GF-D8 (cell line): ENCODE measurements around the gene PLRG1.

Source experiments
- DNase-seq: peaks from one replicate; lab custom pipeline; 2025; lab: John Stamatoyannopoulos, UW

The PLRG1 gene

DNA sequence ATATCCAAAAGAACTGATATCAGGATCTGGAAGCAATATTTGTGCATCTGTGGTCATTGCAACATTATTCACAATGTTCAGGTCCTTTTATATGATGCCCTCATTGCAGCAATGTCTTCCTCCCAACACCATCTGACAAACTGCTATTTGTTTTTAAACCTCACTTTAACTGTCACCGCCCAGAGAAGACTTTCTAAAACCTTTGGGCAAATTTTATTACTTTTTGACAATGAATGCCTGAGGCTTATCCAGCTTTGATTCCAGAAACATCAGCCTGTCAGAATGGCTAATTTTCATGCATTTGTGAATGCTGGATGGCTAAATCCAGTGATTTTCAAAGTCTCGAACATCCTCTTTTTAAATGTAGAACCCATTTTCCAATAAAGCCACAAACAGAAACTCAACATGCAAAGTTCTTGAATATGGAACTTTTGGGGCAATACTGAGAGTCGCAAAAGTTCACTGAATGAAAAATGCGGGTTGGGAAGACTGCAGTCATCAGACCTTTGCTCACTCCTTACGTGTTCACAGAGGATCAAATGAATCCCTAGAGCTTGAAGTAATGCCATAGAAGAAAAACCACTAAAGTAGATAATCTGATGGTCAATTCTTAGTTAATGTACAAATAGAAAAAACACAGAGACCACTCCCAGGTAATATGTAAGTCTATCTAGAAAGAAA is 23.1 kb upstream of the PLRG1 start:
- DNase-seq, result no peak

DNA sequence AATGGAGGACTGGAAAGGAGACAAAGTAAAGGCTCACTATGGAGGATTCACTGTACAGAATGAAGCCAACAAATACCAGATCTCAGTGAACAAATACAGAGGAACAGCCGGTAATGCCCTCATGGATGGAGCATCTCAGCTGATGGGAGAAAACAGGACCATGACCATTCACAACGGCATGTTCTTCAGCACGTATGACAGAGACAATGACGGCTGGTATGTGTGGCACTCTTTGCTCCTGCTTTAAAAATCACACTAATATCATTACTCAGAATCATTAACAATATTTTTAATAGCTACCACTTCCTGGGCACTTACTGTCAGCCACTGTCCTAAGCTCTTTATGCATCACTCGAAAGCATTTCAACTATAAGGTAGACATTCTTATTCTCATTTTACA is 19.4 kb upstream of the PLRG1 start:
- DNase-seq, result no peak

DNA sequence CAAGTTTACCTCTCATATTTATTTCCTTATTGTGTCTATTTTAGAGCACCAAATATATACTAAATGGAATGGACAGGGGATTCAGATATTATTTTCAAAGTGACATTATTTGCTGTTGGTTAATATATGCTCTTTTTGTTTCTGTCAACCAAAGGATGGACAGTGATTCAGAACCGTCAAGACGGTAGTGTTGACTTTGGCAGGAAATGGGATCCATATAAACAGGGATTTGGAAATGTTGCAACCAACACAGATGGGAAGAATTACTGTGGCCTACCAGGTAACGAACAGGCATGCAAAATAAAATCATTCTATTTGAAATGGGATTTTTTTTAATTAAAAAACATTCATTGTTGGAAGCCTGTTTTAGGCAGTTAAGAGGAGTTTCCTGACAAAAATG is 18.8 kb upstream of the PLRG1 start:
- DNase-seq, result no peak

DNA sequence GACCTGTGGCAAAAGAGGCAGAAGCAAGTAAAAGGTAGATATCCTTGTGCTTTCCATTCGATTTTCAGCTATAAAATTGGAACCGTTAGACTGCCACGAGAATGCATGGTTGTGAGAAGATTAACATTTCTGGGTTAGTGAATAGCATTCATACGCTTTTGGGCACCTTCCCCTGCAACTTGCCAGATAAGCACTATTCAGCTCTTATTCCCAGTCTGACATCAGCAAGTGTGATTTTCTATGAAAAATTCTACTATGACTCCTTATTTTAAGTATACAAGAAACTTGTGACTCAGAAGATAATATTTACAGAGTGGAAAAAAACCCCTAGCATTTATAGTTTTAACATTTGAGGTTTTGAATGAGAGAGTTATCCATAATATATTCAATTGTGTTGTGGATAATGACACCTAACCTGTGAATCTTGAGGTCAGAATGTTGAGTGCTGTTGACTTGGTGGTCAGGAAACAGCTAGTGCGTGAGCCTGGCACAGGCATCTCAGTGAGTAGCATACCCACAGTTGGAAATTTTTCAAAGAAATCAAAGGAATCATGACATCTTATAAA is 16.5 kb upstream of the PLRG1 start:
- DNase-seq, result no peak

- no peak for DNase-seq
Observed at GRCh38 chr4:154565704-154566103, 15.5 kb upstream of the PLRG1 start.

GRCh38 chr4:154564311-154564710 is 14.1 kb upstream of the PLRG1 start:
- no peak for DNase-seq

- no peak for DNase-seq
Observed at GRCh38 chr4:154562697-154563254, 12.6 kb upstream of the PLRG1 start, which contains the start of gene FGB. Gene FGB, plus strand, starts transcription at chr4:154563011. Its CDS starts 8 bp downstream, at chr4:154563019.

DNA sequence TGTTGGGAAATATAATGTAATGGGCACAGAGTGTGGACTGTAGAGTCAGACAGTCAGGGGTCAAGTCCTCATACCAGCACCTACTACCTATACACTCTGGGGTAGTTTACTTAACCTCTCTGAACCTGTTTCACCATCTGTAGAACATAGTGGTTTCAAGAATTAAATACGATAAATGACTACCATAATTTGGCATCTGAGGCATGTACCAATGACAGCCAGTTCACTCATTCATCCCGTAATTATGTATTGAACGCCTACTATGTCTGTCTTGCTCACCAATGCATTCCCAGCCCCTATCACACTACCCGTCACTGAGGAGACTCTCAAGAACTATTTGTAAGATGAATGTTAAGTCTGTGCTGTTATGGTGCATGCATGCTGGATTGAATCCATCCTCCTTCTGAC is 10.6 kb upstream of the PLRG1 start:
- no peak for DNase-seq

DNA sequence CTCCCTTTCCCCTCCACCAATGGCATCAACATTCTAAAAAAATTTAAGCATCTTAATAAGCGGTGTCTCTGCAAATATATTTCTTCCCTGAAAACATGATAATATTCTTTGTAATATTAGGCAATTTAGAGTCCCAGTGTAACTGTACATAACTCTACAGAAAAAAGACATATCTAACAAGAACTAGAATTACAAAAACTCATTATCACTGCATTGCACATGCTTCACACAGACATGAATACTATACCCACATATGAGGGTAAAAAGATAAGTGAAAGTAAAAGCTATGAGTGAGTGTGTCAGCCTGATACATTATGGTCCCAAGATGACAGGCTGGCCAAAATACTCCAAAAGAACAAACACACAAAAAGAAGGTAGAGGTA is 10.2 kb upstream of the PLRG1 start:
- no peak for DNase-seq

- DNase-seq, result no peak
Observed at GRCh38 chr4:154559494-154560418, 9.6 kb upstream of the PLRG1 start.

DNA sequence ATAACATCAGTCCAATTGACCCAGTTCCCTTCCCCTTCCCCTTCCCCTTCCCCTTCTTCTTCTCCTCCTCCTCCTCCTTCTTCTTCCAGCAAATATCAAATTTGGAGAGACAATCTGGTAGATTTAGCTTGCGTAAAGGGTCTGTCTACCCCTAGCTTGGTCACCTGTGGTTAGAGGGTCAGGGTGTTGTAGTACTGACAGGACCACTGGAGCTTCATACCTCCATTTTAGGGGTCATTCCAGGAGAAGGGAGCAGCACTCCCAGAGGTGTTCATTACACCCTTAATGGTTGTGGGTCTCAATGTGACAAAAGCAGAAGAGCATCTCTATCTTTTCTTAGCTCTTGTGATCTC is 8.9 kb upstream of the PLRG1 start:
- DNase-seq, result no peak

DNA sequence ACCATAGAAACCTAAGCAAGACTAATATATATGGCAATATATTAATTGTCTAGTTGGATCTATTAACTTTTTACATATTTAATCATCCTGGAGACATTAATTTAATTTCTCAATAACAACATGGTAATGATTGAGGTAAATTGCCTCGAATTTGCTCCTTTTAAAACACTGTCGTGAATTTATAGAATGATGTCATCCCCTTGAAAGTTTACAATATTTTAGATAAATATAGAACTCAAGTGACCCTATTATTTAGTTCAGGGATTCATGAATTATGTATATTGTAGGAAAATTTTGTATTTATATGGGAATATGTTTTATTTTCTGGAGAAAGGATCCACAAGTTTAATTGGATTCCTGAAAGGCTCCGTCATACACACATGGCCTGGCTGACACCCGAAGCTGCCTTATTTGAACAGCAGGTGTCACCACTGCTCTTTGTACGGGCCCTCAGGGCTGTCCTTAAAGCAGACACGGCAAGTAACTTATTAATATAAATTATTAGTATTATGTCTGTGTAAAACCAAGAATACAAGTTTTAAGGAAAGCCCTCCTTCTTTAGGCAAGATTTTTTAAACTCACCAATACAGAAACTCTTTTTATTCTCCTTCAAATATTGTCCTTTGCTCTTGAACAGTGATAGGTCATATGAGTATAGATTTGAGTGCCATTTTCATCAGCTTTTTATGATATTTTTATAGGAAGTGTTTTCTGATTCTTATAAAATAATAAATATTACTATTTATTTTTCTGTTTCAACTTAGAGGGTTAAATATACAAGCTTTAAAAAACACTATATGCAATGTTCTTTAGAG is 1.9 kb upstream of the PLRG1 start:
- peak; percentile 26 for DNase-seq

GRCh38 chr4:154545689-154546088 is 4.5 kb downstream of the PLRG1 start:
- DNase-seq, result no peak

- DNase-seq, result no peak
Observed at GRCh38 chr4:154542271-154542879, 7.8 kb downstream of the PLRG1 start.

GRCh38 chr4:154534296-154534695 is 15.9 kb downstream of the PLRG1 start:
- no peak for DNase-seq

DNA sequence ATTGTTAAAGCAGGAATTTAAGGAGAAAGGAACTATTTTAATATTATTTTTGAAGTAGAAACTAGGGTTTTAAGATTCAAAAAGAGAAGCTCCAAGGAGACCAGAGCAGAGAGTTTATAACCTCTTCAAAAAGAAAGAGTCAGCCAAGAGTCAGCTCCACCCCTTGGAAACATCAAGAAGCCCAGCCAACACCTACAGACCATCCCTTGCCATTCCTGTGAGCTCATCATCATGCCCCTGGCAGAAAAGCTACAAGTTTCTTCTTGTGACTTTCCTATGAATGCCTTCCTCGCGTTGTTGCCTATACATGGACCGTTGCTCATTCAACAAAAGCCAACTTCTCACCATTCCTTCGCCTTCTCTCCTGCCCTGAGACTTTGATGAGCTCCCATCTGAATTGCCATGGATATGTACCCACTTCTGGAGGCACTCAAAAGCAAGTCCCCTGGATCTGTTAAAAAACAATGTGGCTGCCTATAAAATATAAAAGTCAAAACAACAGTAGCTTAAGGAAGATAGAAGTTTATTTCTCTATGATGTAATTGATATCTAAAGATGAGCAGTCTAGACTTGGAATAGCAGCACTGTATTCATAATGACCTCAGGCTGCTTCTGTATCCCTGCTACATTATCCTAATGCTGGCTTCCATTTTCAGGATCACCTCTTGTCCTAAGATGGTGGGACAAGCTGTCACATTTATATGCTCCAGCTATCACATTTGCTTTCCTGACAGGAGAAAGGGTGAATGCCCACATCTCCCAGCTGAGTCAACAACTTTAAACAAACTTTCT is 20.3 kb downstream of the PLRG1 start:
- no peak for DNase-seq

DNA sequence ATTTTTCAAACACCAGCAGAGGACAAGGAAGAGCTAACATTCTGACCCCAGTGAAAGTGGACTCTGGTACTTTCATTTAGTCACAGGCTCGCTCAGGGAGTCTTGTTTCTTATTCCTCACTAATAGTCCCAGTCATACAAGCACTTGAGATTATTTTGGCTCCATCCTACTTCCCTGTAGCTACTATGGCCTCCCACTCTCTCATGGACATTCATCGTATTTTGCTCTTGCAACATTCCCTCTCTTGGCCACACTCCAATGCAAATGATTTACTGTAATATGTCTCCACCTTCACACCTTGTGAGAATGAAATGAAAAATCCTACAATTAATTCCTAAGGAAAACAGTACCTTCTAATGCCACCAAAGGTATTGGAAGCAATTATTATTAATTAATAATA is 21.3 kb downstream of the PLRG1 start:
- DNase-seq, result no peak

DNA sequence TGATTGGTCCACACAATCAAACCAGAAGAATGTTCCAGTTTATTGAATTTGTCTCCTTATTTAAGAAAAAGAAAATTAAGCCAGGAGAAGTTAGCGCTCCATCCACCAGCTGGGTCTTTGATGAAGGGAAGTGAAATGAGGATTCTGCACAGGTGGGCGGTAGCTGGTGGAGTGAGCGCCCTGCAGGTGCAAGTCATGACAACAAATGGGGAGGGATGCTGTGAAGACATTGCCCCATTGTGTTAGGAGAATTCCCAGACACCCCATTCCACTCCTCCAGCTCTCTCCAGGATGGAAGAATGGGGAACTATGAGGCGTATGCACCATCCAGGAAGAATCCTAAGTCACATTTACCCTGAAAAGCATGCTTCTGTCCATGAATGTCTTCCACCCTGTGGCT is 22.9 kb downstream of the PLRG1 start:
- no peak for DNase-seq

GRCh38 chr4:154526151-154526550 is 24.0 kb downstream of the PLRG1 start:
- no peak for DNase-seq

GRCh38 chr4:154521607-154522006 is 28.6 kb downstream of the PLRG1 start:
- DNase-seq, result no peak

GRCh38 chr4:154519214-154519613 is 31.0 kb downstream of the PLRG1 start:
- DNase-seq, result no peak
